Fibroblast of villous mesenchyme (primary cell): ENCODE measurements around the gene CD28. TPM values are rescaled to one million over a fixed set of nuclear protein-coding genes. Genes with fewer than 3 reads are reported as not detected.

Experiments used
- DNase-seq: peaks from one replicate; pipeline ENCODE4 v3.0.0-alpha.2; 2010; ENCODE audit warnings: low read depth
- H3K4me3 ChIP-seq: 2 replicates; pipeline ENCODE4 v1.5.1; 2011; ENCODE audit warnings: low read depth, mild to moderate bottlenecking, low read length
- total RNA-seq: library from RNA; depleted of rRNA; stranded (reverse); fragments of >200 nt; gene quantifications from 2 replicates; pipeline ENCODE4 v1.2.3, GENCODE V29; 2012
- TF ChIP-seq, protein P1 (sequence below): IDR thresholded peaks from 2 replicates; pipeline ENCODE4 v1.5.1; 2012; ENCODE audit warnings: low read depth, mild to moderate bottlenecking, low read length; ENCODE audit not compliant: insufficient read depth

The CD28 gene
- total RNA-seq, 1 donor = not detected

GRCh38 chr2:203664029-203664755, 42.2 kb upstream of the CD28 start:
- TF ChIP-seq, protein P1, sequence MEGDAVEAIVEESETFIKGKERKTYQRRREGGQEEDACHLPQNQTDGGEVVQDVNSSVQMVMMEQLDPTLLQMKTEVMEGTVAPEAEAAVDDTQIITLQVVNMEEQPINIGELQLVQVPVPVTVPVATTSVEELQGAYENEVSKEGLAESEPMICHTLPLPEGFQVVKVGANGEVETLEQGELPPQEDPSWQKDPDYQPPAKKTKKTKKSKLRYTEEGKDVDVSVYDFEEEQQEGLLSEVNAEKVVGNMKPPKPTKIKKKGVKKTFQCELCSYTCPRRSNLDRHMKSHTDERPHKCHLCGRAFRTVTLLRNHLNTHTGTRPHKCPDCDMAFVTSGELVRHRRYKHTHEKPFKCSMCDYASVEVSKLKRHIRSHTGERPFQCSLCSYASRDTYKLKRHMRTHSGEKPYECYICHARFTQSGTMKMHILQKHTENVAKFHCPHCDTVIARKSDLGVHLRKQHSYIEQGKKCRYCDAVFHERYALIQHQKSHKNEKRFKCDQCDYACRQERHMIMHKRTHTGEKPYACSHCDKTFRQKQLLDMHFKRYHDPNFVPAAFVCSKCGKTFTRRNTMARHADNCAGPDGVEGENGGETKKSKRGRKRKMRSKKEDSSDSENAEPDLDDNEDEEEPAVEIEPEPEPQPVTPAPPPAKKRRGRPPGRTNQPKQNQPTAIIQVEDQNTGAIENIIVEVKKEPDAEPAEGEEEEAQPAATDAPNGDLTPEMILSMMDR = no peak
- DNase-seq = no peak
- no peak overlapping the region for H3K4me3 ChIP-seq

DNA sequence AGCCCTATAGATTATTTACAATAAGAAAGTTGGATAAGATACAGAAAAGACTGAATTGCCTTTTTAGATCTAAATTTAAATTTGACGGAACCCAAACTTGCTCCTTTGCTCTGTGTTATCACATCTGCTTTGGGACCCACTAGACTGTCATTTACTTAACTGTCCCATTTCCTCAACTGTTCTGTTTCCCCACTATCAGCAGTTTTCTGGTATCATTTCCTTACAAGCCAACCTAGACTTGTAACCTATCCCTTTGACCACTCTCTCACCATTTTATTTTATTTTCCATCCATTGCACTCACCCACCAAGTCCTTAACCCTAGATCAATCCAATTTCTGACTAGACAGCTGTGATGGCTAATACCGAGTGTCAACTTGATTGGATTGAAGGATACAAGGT, 38.6 kb upstream of the CD28 start:
- H3K4me3 ChIP-seq = no peak overlapping the region
- no peak for DNase-seq
- TF ChIP-seq, protein P1 = no peak

DNA sequence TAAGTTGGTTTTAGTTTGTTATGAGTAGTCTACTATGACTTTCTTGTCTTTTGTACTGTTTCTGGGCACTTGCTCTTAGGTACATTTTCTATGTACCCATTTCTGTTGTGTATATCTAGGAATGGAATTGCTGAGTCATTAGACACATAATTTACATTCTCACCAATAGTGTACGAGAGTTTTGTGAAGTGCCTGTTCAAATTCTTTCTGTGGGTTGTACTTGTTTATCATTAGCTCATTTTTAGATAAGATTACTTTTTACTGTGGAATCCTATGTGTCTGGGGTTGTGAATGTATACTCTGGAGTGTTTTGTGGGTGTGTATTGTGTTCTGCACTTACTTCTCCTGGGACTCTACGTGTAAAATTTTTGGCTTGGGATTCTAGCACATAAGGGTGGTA, 36.6 kb upstream of the CD28 start:
- DNase-seq = peak; percentile 85
- H3K4me3 ChIP-seq = no peak overlapping the region
- TF ChIP-seq, protein P1 = no peak

GRCh38 chr2:203670939-203671338, 35.5 kb upstream of the CD28 start:
- no peak overlapping the region for H3K4me3 ChIP-seq
- DNase-seq = peak; percentile 32
- TF ChIP-seq, protein P1 = no peak

GRCh38 chr2:203671876-203672275, 34.6 kb upstream of the CD28 start:
- no peak overlapping the region for H3K4me3 ChIP-seq
- no peak for DNase-seq
- TF ChIP-seq, protein P1 = no peak

- H3K4me3 ChIP-seq = no peak overlapping the region
- TF ChIP-seq, protein P1 = no peak
- DNase-seq = peak; percentile 39
Measured at GRCh38 chr2:203672856-203673255, 33.6 kb upstream of the CD28 start.

DNA sequence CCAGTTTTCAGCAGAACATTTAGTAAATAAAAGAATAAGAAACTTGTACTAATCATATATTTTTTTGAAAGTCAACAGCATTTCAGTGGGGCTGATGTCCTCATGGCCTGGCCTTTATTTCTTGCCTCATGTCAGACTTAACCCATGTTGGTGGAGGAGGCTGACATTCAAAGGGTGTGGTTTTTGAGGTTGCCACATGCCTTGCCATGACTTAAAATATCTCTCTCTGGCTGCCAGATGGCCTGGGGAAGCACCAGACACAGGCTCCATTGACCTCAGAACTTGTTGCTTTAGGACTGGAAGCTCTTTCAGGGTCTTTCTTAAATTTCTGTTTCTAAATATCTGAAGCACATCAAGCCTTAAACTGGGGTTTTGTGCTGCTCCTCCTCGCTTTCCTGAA, 32.5 kb upstream of the CD28 start:
- TF ChIP-seq, protein P1 = no peak
- DNase-seq = peak; percentile 80
- no peak overlapping the region for H3K4me3 ChIP-seq
